ENCODE measurements around the gene DSCAM. TPM values are rescaled to one million over a fixed set of nuclear protein-coding genes. Genes with fewer than 3 reads are reported as not detected.

DSCAM gene
- total RNA-seq, 1 donor from 2014 or later = 2.7 TPM

DNA sequence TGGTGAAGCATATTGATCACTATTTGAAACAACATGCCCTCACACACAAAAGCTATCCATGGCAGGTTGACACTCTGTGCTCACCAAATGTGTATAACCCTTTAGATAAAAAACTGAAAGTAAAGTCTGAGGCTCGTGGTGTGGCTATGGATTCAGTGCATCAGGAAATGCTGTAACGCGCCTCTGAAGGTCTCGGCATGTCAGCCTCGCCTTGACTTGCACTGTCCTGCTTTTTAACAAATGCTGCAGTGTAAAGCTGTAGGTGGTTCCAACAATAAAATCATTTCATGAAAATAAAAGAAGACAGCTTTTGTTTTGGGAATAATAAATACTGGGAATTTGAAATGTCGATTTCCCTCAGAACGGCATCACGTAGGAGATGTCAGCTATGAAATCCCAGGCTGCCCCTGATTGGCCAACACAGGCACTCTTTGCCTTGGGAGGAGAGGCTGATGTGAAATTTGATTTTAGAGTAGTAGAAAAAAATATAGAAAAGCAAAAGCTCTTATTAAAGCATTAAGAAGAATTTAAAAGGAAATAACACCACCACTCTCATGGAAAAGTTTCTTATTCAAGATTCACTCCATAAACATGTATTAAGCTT, 168.2 kb downstream of the DSCAM start:
- Mint-ChIP-seq H3K4me3 (ENCODE audit: low read depth) (no peak overlapping the region), H3K27me3 (peaks cover 6% of the 10 kb centered on the region), H3K36me3 (ENCODE audit: insufficient read depth) (no peaks in the 10 kb centered on the region), H3K27ac (no peak overlapping the region), H3K9me3 (ENCODE audit: low read depth) (peaks cover 10% of the 10 kb centered on the region), H3K4me1 (ENCODE audit: low read depth) (peaks cover 15% of the 10 kb centered on the region)
- no peak for DNase-seq (ENCODE audit: low spot score, unreplicated experiment)
- TF ChIP-seq, protein P1, sequence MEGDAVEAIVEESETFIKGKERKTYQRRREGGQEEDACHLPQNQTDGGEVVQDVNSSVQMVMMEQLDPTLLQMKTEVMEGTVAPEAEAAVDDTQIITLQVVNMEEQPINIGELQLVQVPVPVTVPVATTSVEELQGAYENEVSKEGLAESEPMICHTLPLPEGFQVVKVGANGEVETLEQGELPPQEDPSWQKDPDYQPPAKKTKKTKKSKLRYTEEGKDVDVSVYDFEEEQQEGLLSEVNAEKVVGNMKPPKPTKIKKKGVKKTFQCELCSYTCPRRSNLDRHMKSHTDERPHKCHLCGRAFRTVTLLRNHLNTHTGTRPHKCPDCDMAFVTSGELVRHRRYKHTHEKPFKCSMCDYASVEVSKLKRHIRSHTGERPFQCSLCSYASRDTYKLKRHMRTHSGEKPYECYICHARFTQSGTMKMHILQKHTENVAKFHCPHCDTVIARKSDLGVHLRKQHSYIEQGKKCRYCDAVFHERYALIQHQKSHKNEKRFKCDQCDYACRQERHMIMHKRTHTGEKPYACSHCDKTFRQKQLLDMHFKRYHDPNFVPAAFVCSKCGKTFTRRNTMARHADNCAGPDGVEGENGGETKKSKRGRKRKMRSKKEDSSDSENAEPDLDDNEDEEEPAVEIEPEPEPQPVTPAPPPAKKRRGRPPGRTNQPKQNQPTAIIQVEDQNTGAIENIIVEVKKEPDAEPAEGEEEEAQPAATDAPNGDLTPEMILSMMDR (IDR thresholded peaks at IDR 0.05; ENCODE audit: unreplicated experiment) = no peak

DNA sequence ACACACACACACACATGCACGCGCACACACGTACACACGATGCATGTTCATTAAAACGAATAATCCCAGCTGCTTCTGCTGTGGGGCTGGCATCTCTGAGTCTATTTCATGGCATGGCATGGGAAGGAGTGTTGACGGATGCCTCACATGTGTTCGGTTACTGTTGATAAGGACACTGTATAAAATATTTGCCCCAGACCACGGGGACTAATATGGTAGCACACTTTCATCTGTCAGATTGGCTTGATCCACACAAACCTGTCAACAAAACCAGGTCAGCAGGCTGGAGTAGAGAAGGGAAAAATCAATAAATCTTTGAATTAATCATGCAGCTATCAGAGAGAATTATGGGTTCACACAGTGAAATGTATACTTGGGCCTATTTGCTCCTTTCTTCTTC, 171.9 kb downstream of the DSCAM start:
- TF ChIP-seq, protein P1 (IDR thresholded peaks at IDR 0.05; ENCODE audit: unreplicated experiment) = no peak
- Mint-ChIP-seq H3K27ac (no peak overlapping the region), H3K4me3 (ENCODE audit: low read depth) (no peak overlapping the region), H3K9me3 (ENCODE audit: low read depth) (peaks cover 6% of the 10 kb centered on the region), H3K27me3 (no peaks in the 10 kb centered on the region), H3K36me3 (ENCODE audit: insufficient read depth) (no peaks in the 10 kb centered on the region), H3K4me1 (ENCODE audit: low read depth) (peaks cover 10% of the 10 kb centered on the region)
- no peak for DNase-seq (ENCODE audit: low spot score, unreplicated experiment)

DNA sequence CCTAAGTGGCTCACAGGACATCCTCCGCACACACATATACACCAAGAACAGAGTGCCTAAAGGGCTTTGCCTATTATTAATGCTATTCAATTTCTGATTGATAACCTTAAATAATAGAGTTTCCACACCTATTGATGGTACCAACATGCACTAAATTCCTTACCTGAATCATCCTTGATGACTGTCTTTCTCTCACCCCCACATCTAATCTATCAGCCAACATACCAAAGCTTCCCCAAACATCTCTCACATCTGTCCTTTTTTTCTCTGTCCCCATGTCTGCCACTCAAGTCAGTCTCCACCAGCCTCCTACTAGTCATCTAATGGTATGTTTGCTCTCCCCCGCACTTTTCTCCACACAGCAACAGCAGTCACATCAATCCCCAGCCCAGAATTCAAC, 174.4 kb downstream of the DSCAM start:
- Mint-ChIP-seq H3K4me1 (ENCODE audit: low read depth) (peaks cover 9% of the 10 kb centered on the region), H3K4me3 (ENCODE audit: low read depth) (no peak overlapping the region), H3K9me3 (ENCODE audit: low read depth) (peaks cover 6% of the 10 kb centered on the region), H3K27me3 (no peaks in the 10 kb centered on the region), H3K27ac (no peak overlapping the region), H3K36me3 (ENCODE audit: insufficient read depth) (no peaks in the 10 kb centered on the region)
- DNase-seq (ENCODE audit: low spot score, unreplicated experiment) = no peak
- TF ChIP-seq, protein P1 (IDR thresholded peaks at IDR 0.05; ENCODE audit: unreplicated experiment) = no peak

DNA sequence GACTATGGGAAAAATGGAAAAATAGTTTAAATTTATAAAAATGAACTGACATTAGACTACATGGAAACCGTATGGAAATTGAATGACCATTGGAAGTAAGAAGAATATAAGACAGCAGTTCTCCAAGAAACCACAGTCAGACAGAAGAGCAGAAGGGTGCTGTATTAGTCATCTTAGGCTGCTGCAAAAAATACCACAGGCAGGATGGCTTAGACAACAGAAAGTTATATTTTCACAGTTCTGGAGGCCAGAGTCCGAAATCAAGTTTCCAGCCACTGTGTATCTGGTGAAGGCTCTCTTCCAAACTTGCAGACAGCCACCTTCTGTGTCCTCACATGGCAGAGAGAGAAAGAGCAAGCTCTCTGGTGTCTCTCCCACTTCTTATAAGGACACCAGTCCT, 175.2 kb downstream of the DSCAM start:
- Mint-ChIP-seq H3K9me3 (ENCODE audit: low read depth) (peaks cover 6% of the 10 kb centered on the region), H3K27me3 (no peaks in the 10 kb centered on the region), H3K36me3 (ENCODE audit: insufficient read depth) (no peaks in the 10 kb centered on the region), H3K4me3 (ENCODE audit: low read depth) (no peak overlapping the region), H3K4me1 (ENCODE audit: low read depth) (peaks cover 9% of the 10 kb centered on the region), H3K27ac (no peak overlapping the region)
- no peak for DNase-seq (ENCODE audit: low spot score, unreplicated experiment)
- TF ChIP-seq, protein P1 (IDR thresholded peaks at IDR 0.05; ENCODE audit: unreplicated experiment) = no peak

DNA sequence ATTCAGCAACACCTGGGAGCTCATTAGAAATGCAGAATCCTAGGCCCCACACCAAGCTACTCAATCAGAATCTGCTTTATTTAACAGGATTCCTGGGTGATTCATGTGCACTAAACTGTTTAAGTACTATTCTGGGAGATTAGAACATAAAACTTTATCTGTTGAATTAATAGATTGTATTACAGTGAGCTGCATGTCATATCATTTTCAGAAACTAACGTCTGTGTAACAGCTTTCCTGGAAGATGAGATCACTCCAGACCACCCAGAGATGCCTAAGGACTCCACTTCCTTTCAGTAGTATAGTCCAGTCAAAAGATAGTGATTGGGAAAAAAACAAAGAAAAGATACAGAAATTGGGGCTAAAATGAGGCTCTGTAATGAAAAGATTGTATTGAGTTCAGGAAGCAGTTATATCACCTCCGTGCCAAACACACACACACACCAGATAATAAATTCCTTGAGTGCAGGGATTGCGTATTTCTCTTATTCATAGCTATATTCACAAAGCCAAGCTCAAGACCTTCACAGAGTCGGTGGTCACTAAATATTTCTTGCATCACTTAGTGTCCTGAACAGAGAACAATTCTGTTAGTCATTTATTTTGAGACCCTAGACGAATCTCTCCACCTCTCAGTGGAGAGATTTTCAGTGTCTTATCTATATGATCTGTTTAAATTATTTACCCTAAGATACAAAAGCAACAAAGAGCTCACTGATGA, 178.2 kb downstream of the DSCAM start:
- DNase-seq (ENCODE audit: low spot score, unreplicated experiment) = no peak
- H3K4me3 Mint-ChIP-seq (ENCODE audit: low read depth) = no peak overlapping the region
- TF ChIP-seq, protein P1 (IDR thresholded peaks at IDR 0.05; ENCODE audit: unreplicated experiment) = no peak
- peaks cover 1% of the 10 kb centered on the region for H3K4me1 Mint-ChIP-seq (ENCODE audit: low read depth)
- H3K9me3 Mint-ChIP-seq (ENCODE audit: low read depth) = no peaks in the 10 kb centered on the region
- H3K36me3 Mint-ChIP-seq (ENCODE audit: insufficient read depth) = no peaks in the 10 kb centered on the region
- H3K27ac Mint-ChIP-seq = no peak overlapping the region
- no peaks in the 10 kb centered on the region for H3K27me3 Mint-ChIP-seq
